ENCODE results near the gene SORCS3. TPM values are rescaled to one million over a fixed set of nuclear protein-coding genes. Genes with fewer than 3 reads are reported as not detected.

SORCS3 gene
- total RNA-seq, 2 experiments from 2014 or later, result not detected

DNA sequence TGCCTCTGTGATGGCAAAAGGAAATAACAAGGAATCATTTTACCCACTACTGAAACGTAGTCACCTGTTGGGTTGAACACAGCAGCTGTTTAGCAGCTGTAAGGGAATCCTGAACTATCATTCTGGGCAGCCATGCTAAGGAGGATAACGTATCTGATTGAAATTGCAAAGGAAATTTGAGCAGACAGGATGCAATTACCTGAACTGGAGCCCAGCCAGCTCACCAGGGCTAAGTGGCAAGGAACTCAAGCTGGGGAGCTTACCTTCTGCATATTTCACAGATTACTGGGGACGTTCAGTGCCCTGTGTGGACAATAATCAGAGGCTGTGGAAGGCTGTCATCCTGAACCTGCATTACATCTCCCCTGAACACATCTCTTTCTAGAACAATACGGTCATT lies 650.5 kb downstream of the SORCS3 start:
- ATAC-seq, result no peak
- H3K4me3 Mint-ChIP-seq, result no peak overlapping the region
- H3K4me1 Mint-ChIP-seq (ENCODE audit: low read depth), result no peaks in the 10 kb centered on the region
- ChIA-PET POLR2A (no interaction called here), CTCF (no interaction called here)
- H3K9me3 Mint-ChIP-seq (ENCODE audit: insufficient read depth), result no peaks in the 10 kb centered on the region
- H3K27me3 Mint-ChIP-seq (ENCODE audit: low read depth), result no peaks in the 10 kb centered on the region
- no peaks in the 10 kb centered on the region for H3K36me3 Mint-ChIP-seq (ENCODE audit: low read depth)
- no peak for DNase-seq
- no peak overlapping the region for H3K27ac Mint-ChIP-seq

DNA sequence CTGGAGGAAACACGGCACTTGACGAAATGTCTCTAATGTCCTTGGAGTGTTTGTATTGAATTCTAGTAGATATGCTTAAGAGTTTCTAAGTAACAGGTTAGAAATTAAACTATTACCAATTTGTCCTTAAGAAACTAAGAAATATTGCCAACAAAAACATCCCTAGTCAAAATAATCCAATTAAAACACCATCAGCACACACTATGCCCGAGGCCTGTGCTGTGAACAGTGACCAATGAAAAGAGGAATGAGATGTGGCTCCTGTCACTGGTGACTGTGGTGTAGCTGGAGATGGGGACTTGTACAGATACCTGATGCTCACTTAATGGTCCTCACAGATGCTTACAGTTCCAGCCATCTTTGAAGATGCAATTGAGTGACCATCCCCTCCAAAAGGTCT lies 651.1 kb downstream of the SORCS3 start:
- no peaks in the 10 kb centered on the region for H3K9me3 Mint-ChIP-seq (ENCODE audit: insufficient read depth)
- POLR2A ChIA-PET, result no interaction called here
- H3K4me1 Mint-ChIP-seq (ENCODE audit: low read depth), result no peaks in the 10 kb centered on the region
- no peaks in the 10 kb centered on the region for H3K36me3 Mint-ChIP-seq (ENCODE audit: low read depth)
- H3K27ac Mint-ChIP-seq, result no peak overlapping the region
- H3K27me3 Mint-ChIP-seq (ENCODE audit: low read depth), result no peaks in the 10 kb centered on the region
- ATAC-seq (no peak), DNase-seq (no peak)
- no peak overlapping the region for H3K4me3 Mint-ChIP-seq
- CTCF ChIA-PET, result no interaction called here

Measured in activated CD8-positive, alpha-beta T cell treated with anti-CD3 and anti-CD28 coated beads, Interleukin-2, amount 10 ng/mL, durations not matched to agents 7 days and 5 days (primary cell).